Uterus (tissue), 4 donors: ENCODE measurements around the gene MACROD1. TPM values are rescaled to one million over a fixed set of nuclear protein-coding genes. Genes with fewer than 3 reads are reported as not detected.

Experiments
- DNase-seq, 2 donors: peaks; one replicate each; pipeline ENCODE4 v3.0.0-alpha.2; 2019 to 2020
- H3K27ac ChIP-seq, 2 donors: fragments of 200-600 bp; sonication (generic); 1 replicate in 1 of 2; 2 replicates in 1 of 2; pipeline ENCODE4 v1.5.1; 2016 to 2018
- H3K27me3 ChIP-seq, 2 donors: fragments of 200-600 bp; sonication (generic); one replicate each; pipeline ENCODE4 v1.5.1; 2018 to 2019; ENCODE audit warnings: control low read depth in 1 of 2
- H3K36me3 ChIP-seq, 2 donors: fragments of 200-600 bp; sonication (generic); one replicate each; pipeline ENCODE4 v1.5.1; 2019; ENCODE audit warnings: control low read depth in 1 of 2
- H3K4me1 ChIP-seq, 2 donors: fragments of 200-600 bp; sonication (generic); one replicate each; pipeline ENCODE4 v1.5.1; 2018 to 2019; ENCODE audit warnings: control low read depth in 1 of 2
- H3K4me3 ChIP-seq, 2 donors: fragments of 200-600 bp; sonication (generic); 1 replicate in 1 of 2; 2 replicates in 1 of 2; pipeline ENCODE4 v1.5.1; 2018 to 2019; ENCODE audit warnings: mild to moderate bottlenecking in 1 of 2
- H3K9me3 ChIP-seq, 2 donors: fragments of 200-600 bp; sonication (generic); one replicate each; pipeline ENCODE4 v1.5.1; 2019; ENCODE audit warnings: control low read depth in 1 of 2
- POLR2A ChIP-seq, 2 donors: fragments of 450-650 bp; IDR thresholded peaks; one replicate each; pipeline ENCODE4 v1.6.1; 2016; ENCODE audit warnings: antibody characterized with exemption in 2 of 2, mild to moderate bottlenecking in 1 of 2, moderate library complexity in 1 of 2
- intact Hi-C: fragments of 100-400 bp; cut with DNase I; formaldehyde crosslinking; loops from one replicate; pipeline ENCODE4 v1.15.1; 2023; ENCODE audit warnings: low total_unique reads
- total RNA-seq, 4 donors: library from RNA; depleted of rRNA in 3 of 4; stranded (reverse); fragments of >200 nt in 3 of 4; gene quantifications; one replicate each; pipeline versions ENCODE4 v1.1.0 to v1.2.4, GENCODE V29; 2014 to 2023
- TF ChIP-seq, protein P1 (sequence below), 4 experiments: fragments of 200-600 bp in 2 of 4; fragments of 450-650 bp in 2 of 4; sonication (generic) in 2 of 4; IDR thresholded peaks; one replicate each; pipeline ENCODE4 v1.5.1; 2016 to 2019; ENCODE audit warnings: antibody characterized with exemption in 4 of 4, mild to moderate bottlenecking in 2 of 4, moderate library complexity in 1 of 4
- donor health status: DM: yes; HTN: yes; CAD: no.

The MACROD1 gene
- total RNA-seq, 4 donors from 2014 or later: 1.8 to 27.1 (median 6.6) TPM

DNA sequence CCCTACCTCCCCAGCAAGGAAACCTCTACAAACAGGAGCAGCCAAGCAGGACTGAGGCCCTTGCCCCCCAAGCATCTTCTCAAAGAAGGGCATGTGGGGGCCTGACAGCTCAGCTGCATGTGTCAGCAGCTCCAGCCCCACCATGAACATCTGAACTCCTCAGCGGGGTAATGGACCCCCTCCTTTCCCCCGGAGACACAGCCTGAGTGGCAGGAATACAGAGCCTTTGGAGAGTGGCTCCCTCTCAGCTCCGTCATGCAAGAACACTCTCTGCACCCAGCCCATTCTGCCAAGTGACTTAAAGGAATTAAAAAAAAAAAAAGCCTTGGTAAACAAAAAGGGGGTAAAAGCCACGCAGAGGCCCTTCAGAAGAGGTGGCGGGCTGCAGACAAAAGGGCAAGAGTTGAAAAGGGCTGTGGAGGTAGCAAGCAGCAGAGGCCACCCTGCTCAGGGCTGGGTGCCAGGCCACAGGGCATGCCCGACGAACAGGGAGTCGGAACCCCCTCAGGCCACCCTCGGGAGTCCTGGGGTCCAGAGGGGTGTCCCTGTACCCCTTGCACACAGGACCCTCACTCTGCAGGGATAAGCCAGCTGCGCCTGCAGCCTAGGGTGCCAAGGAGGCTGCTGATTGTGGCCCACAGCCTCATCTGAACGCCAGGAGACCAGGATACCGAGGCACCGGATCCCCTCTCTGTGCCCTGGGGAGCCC lies 62.5 kb downstream of the MACROD1 start:
- no peaks in the 10 kb centered on the region for H3K4me1 ChIP-seq
- no peak for DNase-seq
- no peaks in the 10 kb centered on the region for H3K9me3 ChIP-seq
- H3K36me3 ChIP-seq: no peaks in the 10 kb centered on the region
- H3K27ac ChIP-seq: no peak overlapping the region
- intact Hi-C loops: no loop called here
- no peaks in the 10 kb centered on the region for H3K27me3 ChIP-seq
- H3K4me3 ChIP-seq: no peak overlapping the region
- no peak for TF ChIP-seq POLR2A (IDR thresholded peaks at IDR 0.05)
- TF ChIP-seq, protein P1, sequence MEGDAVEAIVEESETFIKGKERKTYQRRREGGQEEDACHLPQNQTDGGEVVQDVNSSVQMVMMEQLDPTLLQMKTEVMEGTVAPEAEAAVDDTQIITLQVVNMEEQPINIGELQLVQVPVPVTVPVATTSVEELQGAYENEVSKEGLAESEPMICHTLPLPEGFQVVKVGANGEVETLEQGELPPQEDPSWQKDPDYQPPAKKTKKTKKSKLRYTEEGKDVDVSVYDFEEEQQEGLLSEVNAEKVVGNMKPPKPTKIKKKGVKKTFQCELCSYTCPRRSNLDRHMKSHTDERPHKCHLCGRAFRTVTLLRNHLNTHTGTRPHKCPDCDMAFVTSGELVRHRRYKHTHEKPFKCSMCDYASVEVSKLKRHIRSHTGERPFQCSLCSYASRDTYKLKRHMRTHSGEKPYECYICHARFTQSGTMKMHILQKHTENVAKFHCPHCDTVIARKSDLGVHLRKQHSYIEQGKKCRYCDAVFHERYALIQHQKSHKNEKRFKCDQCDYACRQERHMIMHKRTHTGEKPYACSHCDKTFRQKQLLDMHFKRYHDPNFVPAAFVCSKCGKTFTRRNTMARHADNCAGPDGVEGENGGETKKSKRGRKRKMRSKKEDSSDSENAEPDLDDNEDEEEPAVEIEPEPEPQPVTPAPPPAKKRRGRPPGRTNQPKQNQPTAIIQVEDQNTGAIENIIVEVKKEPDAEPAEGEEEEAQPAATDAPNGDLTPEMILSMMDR (IDR thresholded peaks at IDR 0.05): no peak

DNA sequence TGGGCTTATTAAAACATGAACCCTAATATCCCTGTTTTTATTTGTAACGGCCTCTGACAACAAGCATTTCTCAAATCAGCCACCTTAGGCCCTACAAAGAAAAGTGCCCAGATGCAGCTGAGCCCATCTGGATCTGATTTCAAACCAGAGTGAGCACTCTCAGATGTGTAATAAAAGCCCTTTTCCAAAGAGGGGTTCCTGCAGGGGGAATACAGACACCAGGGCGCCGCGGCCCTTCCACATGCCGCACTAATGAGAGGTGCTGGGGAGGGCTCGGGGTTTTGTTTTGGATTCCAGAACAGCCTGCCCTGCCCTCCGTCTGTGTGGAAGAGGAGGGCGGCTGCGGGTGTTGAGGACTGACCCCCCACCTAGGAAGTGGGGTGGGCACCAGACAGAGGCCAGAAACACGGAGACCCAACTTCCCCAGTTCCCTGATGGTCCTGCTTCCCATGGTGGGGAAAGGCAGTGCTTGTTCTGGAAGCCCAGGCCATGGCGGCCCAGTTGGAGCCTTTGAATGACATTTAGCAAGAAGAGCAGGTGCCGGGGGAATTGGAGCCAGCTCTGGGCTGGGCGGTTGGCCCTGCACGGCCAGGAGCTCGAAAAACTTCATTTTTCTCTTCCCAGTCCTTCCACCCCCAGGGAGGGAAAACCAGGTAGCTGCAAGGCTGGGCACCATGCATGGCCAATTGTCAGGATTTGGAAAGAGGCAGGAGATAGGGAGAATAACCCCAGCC lies 63.7 kb downstream of the MACROD1 start:
- no peaks in the 10 kb centered on the region for H3K4me1 ChIP-seq
- TF ChIP-seq POLR2A (IDR thresholded peaks at IDR 0.05): no peak
- TF ChIP-seq, protein P1 (IDR thresholded peaks at IDR 0.05): no peak
- intact Hi-C loops: no loop called here
- no peak overlapping the region for H3K27ac ChIP-seq
- no peak overlapping the region for H3K4me3 ChIP-seq
- DNase-seq: no peak
- H3K36me3 ChIP-seq: no peaks in the 10 kb centered on the region
- no peaks in the 10 kb centered on the region for H3K9me3 ChIP-seq
- no peaks in the 10 kb centered on the region for H3K27me3 ChIP-seq

GRCh38 chr11:64101461-64101860 lies 64.5 kb downstream of the MACROD1 start:
- no peak for TF ChIP-seq POLR2A (IDR thresholded peaks at IDR 0.05)
- TF ChIP-seq, protein P1 (IDR thresholded peaks at IDR 0.05): no peak
- peak in 1 of 2 donors; percentile 31 for DNase-seq
- no peak overlapping the region for H3K27ac ChIP-seq
- no peaks in the 10 kb centered on the region for H3K9me3 ChIP-seq
- no peaks in the 10 kb centered on the region for H3K27me3 ChIP-seq
- H3K4me3 ChIP-seq: no peak overlapping the region
- intact Hi-C loops: no loop called here
- H3K4me1 ChIP-seq: no peaks in the 10 kb centered on the region
- H3K36me3 ChIP-seq: no peaks in the 10 kb centered on the region

DNA sequence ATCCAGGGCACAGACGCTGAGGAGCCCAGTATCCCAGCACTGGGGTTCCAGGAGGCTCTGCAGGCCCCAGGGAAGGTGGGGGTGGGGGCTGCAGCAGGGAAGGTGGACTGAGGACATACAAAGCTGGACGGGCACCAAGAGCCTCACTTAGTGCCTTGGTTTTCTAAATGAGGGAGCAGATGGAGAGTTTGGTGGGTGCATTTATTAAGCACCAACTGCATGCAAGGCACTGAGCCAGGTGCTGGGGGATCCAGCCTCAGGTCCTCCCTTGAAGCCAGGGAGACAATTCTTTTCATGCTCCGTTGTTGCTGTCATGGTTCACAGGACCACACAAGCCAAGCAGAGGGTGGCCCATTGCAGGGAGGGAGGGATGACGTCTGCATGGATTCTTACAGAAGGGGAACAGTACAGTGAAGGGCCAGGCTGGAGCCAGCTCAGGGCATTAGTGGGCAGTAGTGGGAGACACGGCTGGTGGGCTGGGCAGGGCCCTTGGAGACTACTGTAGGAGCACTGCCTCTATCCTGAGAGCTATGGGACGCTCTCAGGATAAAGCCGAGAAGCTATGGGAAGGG lies 65.0 kb downstream of the MACROD1 start:
- DNase-seq: no peak
- Histone ChIP-seq H3K9me3 (no peaks in the 10 kb centered on the region), H3K4me3 (no peak overlapping the region), H3K36me3 (no peaks in the 10 kb centered on the region), H3K27ac (no peak overlapping the region), H3K27me3 (no peaks in the 10 kb centered on the region), H3K4me1 (no peaks in the 10 kb centered on the region)
- TF ChIP-seq, protein P1 (IDR thresholded peaks at IDR 0.05): no peak
- no peak for TF ChIP-seq POLR2A (IDR thresholded peaks at IDR 0.05)
- intact Hi-C loops: no loop called here

- Histone ChIP-seq H3K9me3 (no peaks in the 10 kb centered on the region), H3K36me3 (no peaks in the 10 kb centered on the region), H3K27me3 (no peaks in the 10 kb centered on the region), H3K27ac (no peak overlapping the region), H3K4me3 (no peak overlapping the region), H3K4me1 (no peaks in the 10 kb centered on the region)
- TF ChIP-seq, protein P1 (IDR thresholded peaks at IDR 0.05): no peak
- no peak for TF ChIP-seq POLR2A (IDR thresholded peaks at IDR 0.05)
- no peak for DNase-seq
- intact Hi-C loops: no loop called here
Observed at GRCh38 chr11:64100360-64100759, 65.6 kb downstream of the MACROD1 start.
